DND-41 (cell line): ENCODE results near the gene PMS2.
"Not testable (repeated sequence)": the region's sequence is repeated elsewhere in the genome, so short reads cannot be mapped to it uniquely, and the experiment has no call there.

Experiments
- EZH2 ChIP-seq: IDR thresholded peaks from 3 replicates; pipeline ENCODE4 v1.6.1; 2012; ENCODE audit warnings: borderline replicate concordance, low read depth, mild to moderate bottlenecking, moderate library complexity, low read length, inconsistent platforms; ENCODE audit not compliant: severe bottlenecking
- TF ChIP-seq, protein P1 (sequence below): IDR thresholded peaks from 2 replicates; pipeline ENCODE4 v1.5.1; 2012; ENCODE audit warnings: borderline replicate concordance, low read length, moderate library complexity, mild to moderate bottlenecking; ENCODE audit not compliant: poor library complexity, severe bottlenecking; ENCODE audit errors: extremely low read depth

- TF ChIP-seq, protein P1, sequence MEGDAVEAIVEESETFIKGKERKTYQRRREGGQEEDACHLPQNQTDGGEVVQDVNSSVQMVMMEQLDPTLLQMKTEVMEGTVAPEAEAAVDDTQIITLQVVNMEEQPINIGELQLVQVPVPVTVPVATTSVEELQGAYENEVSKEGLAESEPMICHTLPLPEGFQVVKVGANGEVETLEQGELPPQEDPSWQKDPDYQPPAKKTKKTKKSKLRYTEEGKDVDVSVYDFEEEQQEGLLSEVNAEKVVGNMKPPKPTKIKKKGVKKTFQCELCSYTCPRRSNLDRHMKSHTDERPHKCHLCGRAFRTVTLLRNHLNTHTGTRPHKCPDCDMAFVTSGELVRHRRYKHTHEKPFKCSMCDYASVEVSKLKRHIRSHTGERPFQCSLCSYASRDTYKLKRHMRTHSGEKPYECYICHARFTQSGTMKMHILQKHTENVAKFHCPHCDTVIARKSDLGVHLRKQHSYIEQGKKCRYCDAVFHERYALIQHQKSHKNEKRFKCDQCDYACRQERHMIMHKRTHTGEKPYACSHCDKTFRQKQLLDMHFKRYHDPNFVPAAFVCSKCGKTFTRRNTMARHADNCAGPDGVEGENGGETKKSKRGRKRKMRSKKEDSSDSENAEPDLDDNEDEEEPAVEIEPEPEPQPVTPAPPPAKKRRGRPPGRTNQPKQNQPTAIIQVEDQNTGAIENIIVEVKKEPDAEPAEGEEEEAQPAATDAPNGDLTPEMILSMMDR = not testable (repeated sequence)
- TF ChIP-seq EZH2 = not testable (repeated sequence)
Measured at GRCh38 chr7:6010370-6010769, 1.5 kb upstream of the PMS2 start.
